ENCODE results near the gene MRM2. TPM values are rescaled to one million over a fixed set of nuclear protein-coding genes. Genes with fewer than 3 reads are reported as not detected.

Gene MRM2
- total RNA-seq, 1 donor = 20.7 TPM

DNA sequence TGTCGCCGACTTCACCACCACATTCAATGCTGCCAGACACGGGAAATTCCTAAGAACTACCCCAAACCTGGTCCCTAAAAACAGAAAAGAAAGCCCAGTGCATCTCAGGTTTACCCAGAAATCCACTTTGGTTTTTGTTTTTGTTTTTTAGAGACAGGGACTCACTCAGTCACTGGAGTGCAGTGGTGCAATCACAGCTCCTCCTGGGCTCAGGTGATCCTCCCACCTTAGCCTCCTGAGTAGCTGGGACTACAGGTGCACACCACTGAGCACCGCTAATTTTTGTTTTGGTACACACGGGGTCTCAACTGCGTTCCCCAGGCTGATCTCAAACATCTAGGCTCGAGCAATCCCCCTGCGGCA is 32.1 kb downstream of the MRM2 start:
- no peak overlapping the region for H3K4me3 ChIP-seq (ENCODE audit: low read depth, low read length)
- DNase-seq (ENCODE audit: low read depth) = no peak
- TF ChIP-seq, protein P1, sequence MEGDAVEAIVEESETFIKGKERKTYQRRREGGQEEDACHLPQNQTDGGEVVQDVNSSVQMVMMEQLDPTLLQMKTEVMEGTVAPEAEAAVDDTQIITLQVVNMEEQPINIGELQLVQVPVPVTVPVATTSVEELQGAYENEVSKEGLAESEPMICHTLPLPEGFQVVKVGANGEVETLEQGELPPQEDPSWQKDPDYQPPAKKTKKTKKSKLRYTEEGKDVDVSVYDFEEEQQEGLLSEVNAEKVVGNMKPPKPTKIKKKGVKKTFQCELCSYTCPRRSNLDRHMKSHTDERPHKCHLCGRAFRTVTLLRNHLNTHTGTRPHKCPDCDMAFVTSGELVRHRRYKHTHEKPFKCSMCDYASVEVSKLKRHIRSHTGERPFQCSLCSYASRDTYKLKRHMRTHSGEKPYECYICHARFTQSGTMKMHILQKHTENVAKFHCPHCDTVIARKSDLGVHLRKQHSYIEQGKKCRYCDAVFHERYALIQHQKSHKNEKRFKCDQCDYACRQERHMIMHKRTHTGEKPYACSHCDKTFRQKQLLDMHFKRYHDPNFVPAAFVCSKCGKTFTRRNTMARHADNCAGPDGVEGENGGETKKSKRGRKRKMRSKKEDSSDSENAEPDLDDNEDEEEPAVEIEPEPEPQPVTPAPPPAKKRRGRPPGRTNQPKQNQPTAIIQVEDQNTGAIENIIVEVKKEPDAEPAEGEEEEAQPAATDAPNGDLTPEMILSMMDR (IDR thresholded peaks at IDR 0.05; ENCODE audit: insufficient read depth, low read length) = no peak

DNA sequence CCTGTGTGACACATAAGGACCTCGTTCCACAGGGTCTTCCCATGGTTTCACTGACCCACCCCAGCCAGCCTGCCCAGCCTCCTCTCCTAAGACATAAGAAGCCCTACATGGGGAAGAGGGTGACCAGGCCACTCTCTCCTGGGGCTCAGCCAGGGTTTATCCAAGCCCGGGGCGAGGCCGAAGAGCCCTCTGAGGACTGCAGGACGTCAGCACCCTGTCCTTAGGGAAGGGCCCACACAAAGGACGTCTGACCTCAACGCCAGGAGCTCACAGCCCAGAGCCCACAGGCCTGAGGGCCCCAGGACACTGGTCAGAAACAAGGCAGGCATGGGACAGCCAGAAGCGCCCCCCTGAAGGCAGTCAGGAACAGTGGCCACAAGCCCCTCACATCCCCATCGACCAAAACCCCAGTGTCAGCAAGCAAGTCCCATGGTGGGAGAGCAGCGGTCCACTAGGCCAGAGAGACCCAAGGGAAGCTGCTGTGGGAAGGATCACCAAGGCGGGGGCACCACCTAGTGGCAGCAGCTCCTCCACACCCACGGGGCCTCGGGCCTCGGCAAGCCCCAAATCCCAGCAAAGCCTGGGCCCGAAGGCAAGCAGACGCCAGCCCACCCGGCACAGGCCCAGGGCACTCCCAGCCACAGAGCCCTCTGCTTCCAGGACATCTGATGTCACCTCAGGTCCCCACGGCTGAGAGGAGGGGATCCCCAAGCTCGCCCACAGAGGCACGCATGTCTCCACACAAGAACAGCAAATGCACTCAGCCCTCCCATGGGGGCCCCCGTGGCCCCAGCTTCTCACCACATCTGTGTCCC is 32.7 kb downstream of the MRM2 start:
- DNase-seq (ENCODE audit: low read depth) = peak; percentile 79
- no peak overlapping the region for H3K4me3 ChIP-seq (ENCODE audit: low read depth, low read length)
- TF ChIP-seq, protein P1 (IDR thresholded peaks at IDR 0.05; ENCODE audit: insufficient read depth, low read length) = peak; percentile 91

DNA sequence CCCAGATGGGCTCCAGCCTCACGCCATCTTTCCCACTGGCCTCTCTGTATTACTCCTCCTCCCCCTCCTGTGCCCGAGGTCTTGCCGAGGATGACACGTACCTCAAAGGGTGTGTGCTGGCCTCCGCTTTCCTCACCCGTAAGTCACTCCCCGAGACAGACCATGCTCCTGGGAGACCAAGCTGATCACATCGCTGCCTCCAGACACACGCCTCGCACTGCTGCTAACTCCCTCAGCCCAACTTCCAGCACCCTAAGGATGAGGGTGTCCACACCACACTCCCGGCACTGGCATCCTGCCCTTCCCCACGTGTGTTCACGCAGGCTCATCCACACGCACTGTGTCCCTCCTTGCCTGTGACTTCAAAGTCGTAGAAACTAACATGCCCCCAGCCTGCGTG is 33.3 kb downstream of the MRM2 start:
- TF ChIP-seq, protein P1 (IDR thresholded peaks at IDR 0.05; ENCODE audit: insufficient read depth, low read length) = no peak
- no peak for DNase-seq (ENCODE audit: low read depth)
- no peak overlapping the region for H3K4me3 ChIP-seq (ENCODE audit: low read depth, low read length)

DNA sequence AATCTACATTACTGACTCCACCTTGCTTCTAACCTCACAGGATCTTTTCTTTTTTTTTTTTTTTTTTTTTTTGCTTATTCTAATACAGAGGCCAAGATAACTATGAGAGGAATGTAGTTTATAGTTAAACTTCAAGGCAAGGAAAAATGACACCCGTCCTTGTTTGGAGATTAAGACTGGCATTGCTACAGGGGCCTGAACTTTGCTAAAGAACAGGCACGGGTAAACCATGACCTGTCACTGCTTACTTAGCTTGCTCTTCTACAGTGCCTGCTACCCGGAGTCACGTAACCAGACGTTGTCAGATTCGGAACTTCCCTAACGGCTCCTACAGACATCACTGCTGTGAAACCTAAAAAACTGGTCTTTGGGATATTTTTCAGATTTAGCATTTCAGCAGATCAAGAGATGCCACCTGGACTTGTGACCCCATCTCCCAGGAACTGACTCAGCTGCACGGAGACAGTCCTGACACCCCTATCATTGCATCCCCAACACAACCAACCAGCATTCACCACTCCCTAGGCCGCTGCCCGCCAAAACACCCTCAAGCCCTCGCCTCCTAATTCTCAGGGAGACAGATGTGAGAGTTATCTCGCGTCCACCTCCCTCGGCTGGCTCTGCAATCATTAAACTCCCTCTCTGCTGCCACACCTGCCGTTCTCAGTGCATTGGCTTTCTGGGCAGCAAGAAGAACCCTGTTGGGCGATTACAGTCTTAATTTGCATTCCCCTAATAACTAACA is 36.8 kb downstream of the MRM2 start:
- DNase-seq (ENCODE audit: low read depth) = peak; percentile 4
- TF ChIP-seq, protein P1 (IDR thresholded peaks at IDR 0.05; ENCODE audit: insufficient read depth, low read length) = no peak

DNA sequence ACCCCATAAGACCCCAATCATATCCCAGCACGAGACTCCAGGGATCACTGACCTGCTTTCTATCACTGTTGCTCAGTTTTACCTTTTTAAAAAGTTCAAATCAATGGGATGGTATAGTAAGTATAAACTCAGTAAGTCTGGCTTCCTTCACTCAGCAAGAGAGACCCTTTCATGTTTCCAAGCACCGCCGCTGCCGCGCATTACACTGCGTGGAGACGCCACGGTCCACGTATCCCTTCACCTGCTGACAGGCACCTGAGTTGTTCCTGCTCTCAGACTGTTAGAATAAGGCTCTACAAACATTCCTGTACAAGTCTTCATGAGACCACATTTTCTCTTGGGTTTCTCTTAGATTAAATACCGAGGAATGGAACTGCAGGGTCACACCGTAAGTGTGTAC is 37.6 kb downstream of the MRM2 start:
- H3K4me3 ChIP-seq (ENCODE audit: low read depth, low read length) = no peak overlapping the region
- DNase-seq (ENCODE audit: low read depth) = no peak
- TF ChIP-seq, protein P1 (IDR thresholded peaks at IDR 0.05; ENCODE audit: insufficient read depth, low read length) = no peak

More for the DNA sequence above, 36.8 kb downstream of the MRM2 start:
- no peak overlapping the region for H3K4me3 ChIP-seq (ENCODE audit: low read depth, low read length)

DNA sequence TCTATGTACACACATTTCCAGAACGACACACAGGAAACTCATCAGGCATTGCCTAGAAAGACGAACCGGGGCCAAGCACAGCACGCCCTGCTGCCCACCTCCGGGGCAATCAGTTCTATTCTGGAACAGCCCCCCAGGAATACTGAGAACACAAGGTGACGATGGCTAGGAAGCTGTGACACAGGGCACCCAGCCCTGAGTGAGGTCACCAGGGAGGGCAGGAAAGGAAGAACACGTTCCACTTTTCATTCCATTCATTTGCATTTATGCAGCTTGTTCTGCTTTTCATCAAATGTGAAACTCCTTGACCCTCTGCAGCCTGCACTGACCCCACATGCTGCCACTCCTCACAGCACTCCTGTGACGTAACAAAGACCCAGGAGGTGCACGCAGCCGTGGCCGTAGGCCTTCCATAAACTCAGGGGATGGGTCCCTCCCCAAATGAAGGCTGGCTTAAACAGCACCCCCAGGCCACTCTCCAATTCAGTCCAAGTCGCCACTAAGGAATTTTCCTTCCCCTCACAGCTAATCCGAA is 38.2 kb downstream of the MRM2 start:
- no peak overlapping the region for H3K4me3 ChIP-seq (ENCODE audit: low read depth, low read length)
- TF ChIP-seq, protein P1 (IDR thresholded peaks at IDR 0.05; ENCODE audit: insufficient read depth, low read length) = no peak
- peak; percentile 11 for DNase-seq (ENCODE audit: low read depth)

Data from fibroblast of the aortic adventitia (primary cell).